ENCODE data around the gene LMNA.
"Not testable (repeated sequence)": the region's sequence is repeated elsewhere in the genome, so short reads cannot be mapped to it uniquely, and the experiment has no call there.

The LMNA gene

DNA sequence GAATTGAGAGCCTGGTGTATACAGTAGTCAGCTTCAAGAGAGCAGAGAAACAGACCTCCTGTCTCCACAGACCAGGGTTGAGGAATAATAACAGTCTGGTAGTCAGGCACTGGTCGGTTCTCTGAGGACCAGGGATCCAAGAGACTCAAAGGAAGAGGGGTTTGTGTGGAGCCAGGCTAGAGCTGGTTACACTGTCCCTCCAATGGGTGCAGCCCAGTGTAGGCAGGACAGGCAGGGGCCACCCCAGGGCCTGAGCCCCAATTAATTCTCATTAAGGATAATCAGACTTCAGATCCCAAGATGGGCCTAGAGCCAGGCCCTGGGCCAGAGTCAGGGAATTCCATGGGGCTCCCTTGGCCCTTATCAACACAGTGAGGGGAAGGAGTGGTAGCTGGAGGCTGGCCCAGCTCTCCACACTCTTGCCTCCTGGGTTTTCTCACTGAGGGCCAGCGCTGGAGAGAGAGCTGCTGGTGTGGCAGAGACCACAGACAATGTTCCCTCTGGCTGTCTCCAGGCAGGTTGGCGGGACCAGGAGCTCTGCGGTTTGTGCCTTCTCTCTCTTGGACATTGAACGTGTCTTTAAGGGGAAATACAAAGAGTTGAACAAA, 48.0 kb downstream of the LMNA start:
- peak; percentile 49 for DNase-seq (ENCODE audit: low read depth, low spot score)

- DNase-seq (ENCODE audit: low read depth, low spot score), result no peak
Observed at GRCh38 chr1:156163712-156164111, 49.2 kb downstream of the LMNA start.

DNA sequence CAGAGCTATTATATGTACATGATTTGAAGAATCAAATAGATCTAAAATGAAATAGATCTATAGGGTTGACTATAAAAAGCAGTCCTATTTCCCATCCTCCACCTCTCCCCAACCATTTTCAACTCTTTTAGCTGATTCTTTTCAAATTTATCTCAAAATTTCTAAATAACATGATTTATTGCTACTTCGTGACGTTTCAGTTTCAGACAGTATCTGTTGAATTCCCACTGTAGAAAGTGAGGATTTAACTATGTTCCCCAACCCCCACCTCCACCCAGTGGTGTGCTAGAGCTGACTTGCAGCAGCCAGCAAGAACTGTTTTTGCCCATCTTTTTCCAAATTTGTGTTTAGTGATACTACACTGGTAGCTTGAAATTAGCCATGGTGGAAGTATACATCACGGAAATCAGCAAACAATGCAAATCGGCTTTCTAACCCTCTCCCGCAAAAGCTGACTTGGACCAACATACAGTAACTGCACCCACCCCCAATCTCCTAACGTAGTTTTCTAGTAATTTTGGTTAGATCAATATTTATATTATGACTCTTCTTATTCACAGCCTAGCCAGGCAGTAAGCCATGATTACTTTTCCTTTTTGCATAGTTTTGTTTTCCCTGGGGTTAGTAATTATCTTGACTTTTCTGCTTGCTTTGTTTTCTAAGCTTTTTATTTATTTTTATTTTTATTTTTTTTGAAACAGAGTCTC, 49.8 kb downstream of the LMNA start:
- DNase-seq (ENCODE audit: low read depth, low spot score), result no peak

DNA sequence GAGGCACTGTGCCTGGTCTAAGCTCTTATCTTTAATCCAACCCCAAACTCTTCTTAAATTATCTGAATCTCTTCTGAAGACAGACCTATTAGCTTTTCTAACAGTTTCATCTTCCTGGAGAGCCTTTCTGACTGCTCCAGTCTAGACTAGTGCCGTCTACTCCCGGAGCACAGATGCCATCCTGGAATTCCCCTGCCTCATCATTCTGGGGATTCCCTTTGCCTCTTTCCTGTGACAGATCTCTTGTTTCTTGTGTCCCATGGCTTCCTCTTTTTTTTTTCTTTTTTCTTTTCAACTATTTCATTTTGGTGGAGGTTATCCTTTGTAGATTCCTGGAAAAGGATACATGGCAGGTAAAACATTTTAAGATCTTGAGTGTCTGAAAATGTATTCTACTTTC, 50.6 kb downstream of the LMNA start:
- DNase-seq (ENCODE audit: low read depth, low spot score), result no peak

- DNase-seq (ENCODE audit: low read depth, low spot score), result no peak
Observed at GRCh38 chr1:156167536-156167935, 53.0 kb downstream of the LMNA start.

DNA sequence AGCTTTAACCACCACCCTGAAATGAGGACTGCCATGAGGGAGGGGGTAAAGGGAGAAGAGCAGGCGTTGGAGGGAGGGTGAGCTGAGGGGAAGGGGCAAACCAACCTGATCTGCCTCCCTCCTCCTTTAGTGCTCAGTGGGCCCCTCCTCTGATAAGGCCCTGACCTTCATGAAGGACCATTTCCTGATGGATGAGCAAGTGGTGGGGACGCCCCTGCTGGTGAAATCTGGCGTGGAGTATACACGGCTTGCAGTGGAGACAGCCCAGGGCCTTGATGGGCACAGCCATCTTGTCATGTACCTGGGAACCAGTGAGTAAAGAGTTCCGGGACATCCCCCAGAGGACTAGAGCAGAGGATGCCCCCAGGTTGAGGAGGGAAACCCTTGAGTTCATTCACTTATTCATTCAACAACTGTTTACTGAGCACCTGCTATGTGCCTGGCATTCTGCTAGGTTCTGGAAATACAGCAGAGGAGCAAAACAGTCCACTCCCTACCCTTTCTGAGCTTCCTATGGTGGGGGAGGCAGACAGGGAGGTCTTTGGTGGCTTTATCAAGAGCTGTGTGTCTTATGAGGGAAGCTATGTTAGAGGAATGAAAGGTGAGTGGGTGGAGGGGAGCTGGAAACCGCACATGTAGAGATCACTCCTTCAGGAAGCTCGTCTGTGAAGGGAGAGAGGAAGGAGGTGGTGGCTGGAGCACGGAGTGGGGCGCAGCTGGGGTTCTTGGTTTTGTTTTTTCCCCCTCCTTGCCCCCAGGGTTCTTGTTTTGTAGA, 58.4 kb downstream of the LMNA start:
- no peak for DNase-seq (ENCODE audit: low read depth, low spot score)

DNA sequence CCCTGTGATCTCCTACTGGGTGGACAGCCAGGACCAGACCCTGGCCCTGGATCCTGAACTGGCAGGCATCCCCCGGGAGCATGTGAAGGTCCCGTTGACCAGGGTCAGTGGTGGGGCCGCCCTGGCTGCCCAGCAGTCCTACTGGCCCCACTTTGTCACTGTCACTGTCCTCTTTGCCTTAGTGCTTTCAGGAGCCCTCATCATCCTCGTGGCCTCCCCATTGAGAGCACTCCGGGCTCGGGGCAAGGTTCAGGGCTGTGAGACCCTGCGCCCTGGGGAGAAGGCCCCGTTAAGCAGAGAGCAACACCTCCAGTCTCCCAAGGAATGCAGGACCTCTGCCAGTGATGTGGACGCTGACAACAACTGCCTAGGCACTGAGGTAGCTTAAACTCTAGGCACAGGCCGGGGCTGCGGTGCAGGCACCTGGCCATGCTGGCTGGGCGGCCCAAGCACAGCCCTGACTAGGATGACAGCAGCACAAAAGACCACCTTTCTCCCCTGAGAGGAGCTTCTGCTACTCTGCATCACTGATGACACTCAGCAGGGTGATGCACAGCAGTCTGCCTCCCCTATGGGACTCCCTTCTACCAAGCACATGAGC, 62.2 kb downstream of the LMNA start:
- no peak for DNase-seq (ENCODE audit: low read depth, low spot score)

DNA sequence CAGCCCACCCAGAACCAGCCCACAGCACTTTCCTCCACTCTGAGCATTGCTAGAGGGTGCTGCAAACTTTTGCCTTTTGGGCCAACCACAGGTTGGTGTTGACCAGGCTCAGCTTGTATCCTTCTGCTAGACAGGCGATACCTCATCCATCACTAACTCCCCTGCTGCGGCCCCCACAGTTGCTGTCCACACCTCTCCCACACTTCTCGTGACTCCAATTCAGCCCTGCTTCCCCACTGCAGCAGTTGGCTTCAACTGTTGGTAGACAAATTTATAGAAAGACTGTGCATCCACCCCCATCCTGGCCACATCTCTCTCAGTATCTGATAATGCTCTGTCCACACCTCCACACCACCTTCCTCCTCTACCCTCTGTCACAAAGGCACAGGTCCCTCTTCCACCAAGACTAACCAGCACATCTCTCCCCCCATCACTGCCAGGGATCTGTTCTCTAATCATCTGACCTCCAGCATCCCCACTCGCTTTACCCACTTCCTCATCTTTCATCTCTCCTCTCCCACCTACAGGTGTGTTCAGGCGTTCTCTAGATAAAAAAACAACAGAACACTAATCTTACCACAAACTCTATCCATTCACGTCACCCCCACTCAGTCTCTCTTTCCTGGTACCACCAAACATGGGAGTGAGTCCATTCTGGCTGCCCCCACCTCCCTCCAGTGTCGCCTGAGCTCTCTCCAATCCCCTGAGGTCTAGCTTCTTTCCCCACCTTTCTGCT, 63.6 kb downstream of the LMNA start:
- DNase-seq (ENCODE audit: low read depth, low spot score), result no peak

DNA sequence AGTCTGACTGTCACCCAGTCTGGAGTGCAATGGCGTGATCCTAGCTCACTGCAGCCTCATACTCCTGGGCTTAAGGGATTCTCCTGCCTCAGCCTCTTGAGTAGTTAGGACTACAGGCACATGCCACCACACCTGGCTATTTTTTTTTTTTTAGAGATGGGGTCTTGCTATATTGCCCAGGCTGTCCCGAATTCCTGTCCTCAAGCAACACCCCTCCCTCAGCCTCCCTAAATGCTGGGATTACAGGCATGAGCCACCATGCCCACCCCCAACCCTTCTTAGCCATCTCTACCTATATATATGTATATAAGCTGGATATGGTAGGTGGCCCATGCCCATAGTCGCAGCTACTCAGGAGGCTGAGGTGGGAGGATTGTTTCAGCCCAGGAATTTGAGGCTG, 66.0 kb downstream of the LMNA start:
- no peak for DNase-seq (ENCODE audit: low read depth, low spot score)

DNA sequence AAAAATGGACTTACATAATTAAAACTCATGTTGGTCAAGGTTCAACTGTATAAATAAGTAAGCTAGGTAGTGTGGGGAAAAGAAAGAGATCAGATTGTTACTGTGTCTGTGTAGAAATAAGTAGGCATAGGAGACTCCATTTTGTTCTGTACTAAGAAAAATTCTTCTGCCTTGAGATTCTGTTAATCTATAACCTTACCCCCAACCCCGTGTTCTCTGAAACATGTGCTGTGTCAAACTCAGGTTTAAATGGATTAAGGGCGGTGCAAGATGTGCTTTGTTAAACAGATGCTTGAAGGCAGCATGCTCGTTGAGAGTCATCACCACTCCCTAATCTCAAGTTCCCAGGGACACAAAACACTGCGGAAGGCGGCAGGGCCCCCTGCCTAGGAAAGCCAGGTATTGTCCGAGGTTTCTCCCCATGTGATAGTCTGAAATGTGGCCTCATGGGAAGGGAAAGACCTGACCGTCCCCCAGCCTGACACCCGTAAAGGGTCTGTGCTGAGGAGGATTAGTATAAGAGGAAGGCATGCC, 66.9 kb downstream of the LMNA start:
- DNase-seq (ENCODE audit: low read depth, low spot score), result peak; percentile 83

DNA sequence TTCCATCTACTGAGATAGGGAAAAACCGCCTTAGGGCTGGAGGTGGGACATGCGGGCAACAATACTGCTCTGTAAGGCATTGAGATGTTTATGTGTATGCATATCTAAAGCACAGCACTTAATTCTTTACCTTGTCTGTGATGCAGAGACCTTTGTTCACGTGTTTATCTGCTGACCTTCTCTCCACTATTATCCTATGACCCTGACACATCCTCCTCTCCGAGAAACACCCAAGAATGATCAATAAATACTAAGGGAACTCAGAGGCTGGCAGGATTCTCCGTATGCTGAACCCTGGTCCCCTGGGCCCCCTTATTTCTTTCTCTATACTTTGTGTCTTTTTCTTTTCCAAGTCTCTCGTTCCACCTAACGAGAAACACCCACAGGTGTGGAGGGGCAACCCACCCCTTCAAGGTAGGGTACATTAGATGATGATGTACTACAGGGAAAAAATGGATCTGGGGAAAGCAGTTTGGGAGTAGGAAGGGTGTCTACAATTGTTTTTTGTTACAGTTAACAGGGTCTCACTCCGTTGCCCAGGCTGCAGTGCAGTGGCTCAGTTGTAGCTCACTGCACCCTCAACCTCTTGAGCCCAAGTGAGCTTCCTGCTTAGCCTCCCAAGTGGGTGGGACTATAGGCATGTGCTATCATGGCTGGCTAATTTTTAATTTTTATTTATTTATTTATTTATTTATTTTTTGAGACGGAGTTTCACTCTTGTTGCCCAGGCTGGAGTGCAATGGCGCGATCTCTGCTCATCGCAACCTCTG, 67.7 kb downstream of the LMNA start:
- not testable (repeated sequence) for DNase-seq (ENCODE audit: low read depth, low spot score)

DNA sequence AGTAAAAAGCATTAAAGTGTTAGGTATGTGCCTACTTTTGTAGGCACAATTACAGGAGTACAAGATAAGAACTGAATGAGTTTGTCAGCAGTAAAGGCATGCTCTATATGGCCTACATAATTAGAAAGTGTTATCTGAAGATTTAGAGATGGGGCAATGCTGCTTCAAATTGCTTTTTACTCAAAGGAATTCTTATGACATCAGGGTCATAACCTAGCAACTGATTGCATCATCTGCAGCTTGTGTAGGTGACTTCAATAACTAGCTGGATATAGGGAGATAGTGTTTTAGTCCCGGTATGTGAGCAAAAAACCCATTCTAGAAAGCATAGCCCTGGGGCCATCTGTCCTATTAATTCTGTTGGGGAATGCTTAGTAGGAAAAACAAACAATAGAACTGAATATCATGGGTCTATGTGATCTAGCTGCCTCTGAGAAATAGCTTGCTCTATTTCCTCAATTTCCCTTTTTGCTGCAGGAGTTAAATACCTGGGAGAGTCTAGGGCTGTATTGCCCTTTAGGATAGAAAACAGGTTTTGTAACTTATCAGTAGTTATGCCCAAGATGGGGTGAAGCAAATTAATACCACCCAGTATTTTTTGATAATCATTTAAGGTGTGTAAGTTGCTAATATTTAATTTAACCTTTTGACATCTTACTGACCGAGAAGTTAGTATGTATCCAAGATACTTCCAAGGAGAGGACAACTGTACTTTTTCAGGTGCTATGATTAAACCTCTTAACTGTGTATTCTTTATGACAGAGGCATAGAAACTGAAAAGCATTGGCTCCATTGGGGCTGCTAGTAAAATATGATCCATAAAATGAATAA, 72.1 kb downstream of the LMNA start:
- not testable (repeated sequence) for DNase-seq (ENCODE audit: low read depth, low spot score)

Data from ELF-1 (cell line).